GM18909 (cell line): ENCODE data around the gene DOCK1.
"Not testable (repeated sequence)": the region's sequence is repeated elsewhere in the genome, so short reads cannot be mapped to it uniquely, and the experiment has no call there.

ENCODE experiments used
- ATAC-seq: cut with Tn5 transposase; IDR thresholded peaks from one replicate; pipeline ENCODE4 v1.9.1; 2021; ENCODE audit warnings: mild to moderate bottlenecking; ENCODE audit not compliant: unreplicated experiment, poor library complexity

DOCK1 gene

DNA sequence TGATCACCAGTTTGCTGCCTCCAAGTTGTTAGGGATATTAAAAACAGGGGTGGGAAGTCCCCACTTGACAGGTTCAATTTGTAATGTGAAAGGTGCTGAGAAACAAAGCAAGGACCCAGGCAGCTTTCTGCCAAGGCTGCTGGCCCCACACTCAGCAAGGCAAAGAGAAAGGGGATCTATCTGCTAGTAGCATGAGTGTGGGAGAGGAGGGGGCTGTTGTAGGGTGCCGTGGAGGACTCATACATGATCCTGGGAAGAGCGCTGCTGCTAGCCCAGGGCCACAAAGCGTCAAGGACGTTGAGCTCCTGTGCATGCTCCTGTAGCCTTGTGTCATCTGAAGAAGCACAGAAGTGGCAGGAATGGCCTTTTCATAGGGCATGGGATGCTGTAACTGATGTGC lies 387.7 kb downstream of the DOCK1 start:
- ATAC-seq, result no peak

DNA sequence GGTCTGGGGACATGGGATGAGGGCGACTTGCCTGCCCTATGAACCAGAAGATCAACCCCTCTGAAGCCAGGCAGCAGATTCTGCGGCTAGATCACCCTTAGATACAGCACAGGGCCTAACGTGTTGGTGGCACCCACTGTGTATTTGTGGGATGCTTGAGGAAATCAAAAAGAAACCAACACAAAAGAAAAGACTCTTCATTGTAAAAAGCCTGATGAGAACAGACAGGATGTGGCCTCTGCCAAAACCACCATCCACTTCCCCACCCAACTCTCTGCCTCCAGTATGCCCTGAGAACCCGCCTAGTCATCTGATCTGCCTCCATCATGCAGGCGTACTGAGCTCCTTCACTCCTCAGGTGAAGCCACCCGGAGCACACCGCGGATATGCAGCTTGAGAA lies 388.4 kb downstream of the DOCK1 start:
- ATAC-seq, result no peak

DNA sequence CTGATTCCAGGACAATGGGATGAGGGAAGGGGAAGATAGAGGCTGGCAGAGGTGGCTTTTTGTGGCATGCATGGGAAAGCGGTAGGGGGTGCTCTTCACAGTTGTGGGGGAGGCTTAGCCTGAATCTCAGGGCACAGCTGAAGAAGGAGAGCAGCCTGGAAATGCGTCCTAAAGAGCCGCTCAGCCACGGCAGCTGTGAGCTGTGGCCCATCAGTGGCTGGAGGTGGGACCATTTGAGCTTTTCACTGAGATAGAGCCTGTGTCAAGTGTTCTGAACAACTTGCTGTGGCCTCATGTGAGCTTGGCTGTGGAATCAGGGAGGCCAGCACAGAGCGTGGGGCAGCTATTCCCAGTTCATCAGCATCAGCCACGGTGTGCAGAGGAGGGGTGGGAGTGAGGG lies 391.5 kb downstream of the DOCK1 start:
- no peak for ATAC-seq

DNA sequence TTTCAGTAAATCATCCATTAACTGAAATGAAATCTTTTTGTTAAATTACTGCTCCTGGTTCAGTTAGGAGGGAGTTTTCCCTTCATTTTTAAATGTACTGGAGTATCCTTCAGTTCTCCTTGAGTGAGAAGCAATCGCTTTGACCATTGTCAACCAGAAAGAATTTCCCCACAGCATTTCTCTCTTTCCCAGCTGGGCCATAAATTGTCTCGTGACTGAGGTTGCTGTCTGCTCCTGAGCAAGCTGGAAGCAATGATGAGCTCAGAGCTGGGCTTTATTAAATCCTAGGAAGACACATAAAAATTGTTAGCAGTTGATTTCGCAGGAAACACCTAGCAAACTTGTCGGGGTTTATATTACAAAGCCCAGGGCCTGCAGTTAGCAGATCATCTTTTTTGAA lies 393.2 kb downstream of the DOCK1 start:
- ATAC-seq, result no peak

DNA sequence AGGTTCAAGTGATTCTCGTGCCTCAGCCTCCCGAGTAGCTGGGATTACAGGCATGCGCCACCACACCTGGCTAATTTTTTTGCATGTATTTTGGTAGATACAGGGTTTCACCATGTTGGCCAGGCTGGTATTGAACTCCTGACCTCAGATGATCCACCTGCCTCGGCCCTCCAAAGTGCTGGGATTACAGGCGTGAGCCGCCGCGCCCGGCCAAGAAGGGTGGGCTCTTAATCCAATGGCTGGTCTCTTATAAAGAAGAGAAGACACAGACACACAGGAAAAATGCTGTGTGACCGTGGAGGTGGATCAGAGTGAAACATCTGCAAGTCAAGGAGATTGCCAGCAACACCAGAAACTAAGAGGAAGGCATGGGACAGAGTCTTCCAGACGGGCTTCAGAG lies 394.0 kb downstream of the DOCK1 start:
- ATAC-seq, result not testable (repeated sequence)

DNA sequence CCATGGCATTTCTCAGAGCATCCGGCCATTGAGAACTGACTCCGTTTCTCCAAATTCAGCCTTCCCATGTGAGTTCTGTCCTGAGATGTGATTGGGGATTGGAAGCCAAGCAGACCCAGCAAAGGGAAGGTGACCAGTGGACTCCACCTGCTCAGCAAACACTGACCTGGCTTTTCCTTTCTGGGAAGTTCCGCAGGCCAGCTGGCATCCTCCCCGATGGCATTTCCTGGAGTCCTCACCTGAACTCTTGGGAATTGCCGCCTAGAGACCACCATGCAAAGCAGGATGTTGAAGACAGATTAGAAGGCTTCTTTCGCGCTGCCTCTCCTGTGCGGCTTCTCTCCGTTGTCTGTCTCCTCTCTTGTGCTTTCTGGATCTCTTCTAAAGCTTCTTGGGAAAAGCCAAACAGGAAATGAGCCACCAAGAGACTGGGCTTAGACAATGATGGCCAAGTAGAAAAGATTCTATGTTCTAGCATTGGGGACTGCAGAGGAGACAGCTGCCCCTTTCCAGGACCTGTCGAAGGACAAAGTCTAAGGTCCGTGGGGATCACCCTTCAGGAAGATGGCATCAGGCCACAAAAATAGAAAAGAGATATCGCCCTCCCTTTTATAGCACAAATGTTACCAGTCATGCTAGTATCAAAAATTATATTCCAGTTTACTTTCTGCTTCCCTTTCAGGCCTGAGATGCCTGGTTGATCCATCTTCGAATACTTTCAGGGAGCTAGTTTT lies 394.9 kb downstream of the DOCK1 start:
- no peak for ATAC-seq

DNA sequence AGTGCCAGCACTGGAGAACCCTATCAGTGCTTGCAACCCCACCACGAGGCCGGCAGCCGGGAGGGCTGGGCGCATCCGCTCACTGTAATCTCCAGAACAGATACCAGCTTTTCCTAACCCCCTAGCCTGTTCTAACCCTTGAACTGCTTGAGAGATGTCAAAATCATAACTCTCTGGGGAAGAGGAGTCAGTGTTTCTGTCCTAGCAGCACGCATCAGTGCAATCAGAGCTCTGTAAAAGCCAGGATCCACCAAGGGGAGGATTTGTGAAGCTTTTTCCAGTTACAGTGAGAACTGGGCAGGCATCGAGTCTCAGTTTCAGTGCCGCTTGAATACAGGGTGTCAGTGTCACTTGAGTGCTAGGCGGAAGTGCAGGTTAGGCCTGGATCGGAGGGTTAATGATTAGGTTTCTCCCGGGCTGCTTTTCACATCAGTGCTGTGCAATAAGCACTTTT lies 395.7 kb downstream of the DOCK1 start:
- no peak for ATAC-seq

DNA sequence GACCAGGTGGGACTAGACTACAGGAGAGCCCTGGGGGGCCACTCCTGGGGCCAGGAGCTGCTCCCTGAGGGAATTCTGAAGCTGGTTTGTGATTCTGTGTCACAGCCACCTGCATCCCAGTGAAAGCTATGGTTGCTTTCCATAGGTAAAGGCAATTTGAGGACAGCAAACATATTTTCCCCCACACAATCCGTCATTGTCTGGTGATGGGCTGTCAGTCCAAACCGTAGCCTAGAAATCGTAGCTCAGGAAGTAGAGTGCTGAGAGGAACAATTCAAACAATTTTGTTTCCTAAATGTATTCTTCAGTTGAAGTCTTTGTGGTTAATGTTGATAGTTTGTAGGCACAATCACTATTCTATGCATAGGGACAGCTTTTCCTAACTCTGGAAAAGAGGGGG lies 397.1 kb downstream of the DOCK1 start:
- no peak for ATAC-seq

DNA sequence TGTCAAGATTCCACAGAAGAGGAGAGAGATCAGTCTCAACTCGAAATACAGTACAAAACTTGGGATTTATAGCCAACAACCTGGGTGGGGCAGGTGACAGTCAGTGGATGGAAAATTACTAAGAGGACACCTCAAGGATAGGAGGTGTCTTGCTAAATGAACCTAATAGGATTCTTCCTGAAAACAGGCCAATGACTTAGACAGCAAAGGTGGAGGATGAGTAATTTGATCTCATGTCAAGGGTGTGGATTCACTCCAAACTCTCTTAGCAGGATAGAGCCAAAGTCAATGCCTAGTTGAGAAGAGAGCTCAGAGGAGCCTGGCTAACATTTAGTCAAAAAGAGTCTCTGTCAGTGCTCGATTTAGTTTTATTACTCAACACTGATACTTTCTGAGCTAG lies 397.9 kb downstream of the DOCK1 start:
- no peak for ATAC-seq

DNA sequence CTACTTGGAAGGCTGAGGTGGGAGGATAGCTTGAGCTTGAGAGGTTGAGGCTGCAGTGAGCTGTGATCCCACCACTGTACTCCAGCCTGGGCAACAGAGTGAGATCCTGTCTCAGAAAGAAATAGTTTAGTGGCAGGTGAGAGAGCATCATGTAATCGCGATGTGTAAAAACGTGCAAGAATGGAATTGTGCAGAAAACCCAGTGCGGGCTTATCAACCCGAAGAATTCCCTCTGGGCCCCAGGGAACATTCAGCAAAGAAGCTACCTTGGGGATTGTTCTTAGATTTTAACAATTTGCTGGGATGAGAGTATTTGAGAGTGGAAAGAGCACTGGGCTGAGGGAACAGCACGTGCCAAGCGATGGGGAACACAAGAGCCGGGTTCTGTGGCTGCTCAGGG lies 398.5 kb downstream of the DOCK1 start:
- ATAC-seq, result no peak

DNA sequence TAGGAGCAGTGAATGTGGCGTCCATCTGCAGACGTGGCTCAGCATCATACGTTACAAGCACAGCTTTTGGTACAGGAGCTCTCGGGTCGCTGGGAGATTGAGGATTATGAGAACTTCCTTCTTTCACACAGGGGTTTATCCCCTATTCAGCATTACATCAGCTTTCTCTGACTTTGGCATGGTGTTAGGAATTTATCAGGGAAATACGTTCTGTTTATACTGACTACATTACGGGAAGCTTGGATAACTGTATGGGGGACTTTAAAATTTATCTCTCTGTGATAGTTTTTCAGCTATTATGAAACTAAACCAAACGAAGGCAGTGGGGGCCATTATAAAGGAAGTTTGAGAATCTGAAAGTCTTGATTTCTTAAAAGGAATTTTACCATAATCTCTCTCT lies 401.3 kb downstream of the DOCK1 start:
- no peak for ATAC-seq

DNA sequence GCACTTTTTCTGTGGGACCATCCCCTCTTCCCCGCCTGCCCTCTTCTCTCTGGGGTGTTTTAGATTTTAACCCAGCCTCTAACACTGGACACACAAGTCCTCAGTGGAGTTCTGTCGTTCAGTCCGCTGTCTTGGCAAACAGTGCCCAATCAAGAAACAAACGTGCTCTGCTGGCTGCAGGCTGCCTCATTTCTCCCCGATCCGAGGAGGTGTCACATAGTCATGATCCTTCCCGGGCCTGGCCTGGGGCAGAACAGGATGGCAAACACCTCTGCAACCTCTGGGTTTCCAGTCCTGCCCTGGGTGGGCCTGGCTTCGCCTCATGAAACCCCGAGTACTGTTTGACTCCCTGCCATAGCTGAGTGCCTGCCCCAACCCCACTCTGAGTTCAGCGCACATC lies 402.1 kb downstream of the DOCK1 start:
- no peak for ATAC-seq

DNA sequence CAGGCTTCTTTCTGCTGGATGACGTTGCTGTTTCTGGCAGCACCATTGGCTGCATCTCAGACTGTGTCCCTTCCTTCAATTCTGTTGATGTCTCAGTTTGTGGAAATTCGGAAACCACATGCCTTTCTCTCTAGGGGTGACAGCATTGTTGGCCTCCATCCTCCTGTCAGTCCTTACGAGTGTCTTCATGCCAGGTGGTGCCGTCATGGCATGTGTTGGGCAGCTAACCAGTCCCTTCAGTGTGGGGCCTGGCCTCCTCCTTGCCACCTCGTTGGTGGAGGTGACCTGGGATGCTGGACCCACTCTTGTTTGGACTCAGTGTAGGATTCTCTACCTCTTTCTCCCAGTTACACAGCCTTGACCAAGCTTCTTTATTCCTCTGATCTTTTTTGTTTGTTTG lies 402.8 kb downstream of the DOCK1 start:
- ATAC-seq, result no peak

DNA sequence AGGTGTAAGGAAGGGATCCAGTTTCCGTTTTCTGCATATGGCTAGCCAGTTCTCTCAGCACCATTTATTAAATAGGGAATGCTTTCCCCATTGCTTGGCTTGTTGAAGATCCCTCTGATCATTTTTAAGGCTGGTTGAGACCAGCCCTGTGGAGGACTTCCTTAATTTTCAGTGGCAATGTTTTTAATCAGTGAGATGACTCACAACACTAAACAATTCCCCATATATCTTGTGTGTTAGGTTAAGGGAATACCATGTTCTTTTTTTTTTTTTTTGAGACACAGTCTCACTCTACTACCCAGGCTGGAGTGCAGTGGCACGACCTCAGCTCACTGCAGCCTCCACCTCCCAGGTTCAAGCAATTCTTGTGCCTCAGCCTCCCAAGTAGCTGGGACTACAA lies 404.4 kb downstream of the DOCK1 start:
- not testable (repeated sequence) for ATAC-seq

DNA sequence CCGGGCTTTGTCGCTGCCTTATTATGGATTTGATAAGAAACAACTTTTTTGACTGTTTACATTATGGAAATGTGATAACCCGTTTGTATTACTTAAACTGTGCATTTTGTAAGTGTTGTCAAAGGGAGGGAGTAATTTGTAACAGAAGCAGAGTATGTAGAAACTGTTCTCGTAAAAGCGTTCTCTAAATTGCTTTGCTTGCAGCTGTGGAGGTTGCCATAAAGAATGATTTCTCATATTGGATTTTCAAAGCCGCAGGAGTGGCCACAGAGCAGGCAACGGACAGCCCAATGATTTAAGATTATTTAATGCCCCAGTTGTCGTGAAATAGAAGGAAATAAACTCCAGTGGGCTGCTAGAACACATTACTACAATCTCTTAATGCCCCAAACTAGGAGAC lies 405.2 kb downstream of the DOCK1 start:
- no peak for ATAC-seq

DNA sequence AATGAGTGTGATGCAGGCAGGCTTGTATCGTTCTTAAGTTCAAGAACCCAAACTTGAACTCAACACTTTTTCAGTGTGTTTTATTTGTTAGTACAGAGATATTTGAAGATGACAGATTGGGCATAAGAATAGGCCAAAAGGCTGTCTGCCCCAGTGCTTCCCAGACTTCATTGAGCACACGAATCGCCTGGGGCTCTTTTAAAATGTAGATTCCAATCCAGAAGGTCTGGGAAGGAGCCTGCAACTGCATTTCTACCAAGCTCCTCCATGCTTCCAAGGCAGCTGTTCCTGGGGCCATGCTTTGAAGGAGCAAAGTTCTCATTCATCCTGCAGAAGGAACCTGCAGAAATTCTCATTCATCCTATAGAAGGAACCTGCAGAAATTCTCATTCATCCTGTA lies 405.7 kb downstream of the DOCK1 start:
- no peak for ATAC-seq

DNA sequence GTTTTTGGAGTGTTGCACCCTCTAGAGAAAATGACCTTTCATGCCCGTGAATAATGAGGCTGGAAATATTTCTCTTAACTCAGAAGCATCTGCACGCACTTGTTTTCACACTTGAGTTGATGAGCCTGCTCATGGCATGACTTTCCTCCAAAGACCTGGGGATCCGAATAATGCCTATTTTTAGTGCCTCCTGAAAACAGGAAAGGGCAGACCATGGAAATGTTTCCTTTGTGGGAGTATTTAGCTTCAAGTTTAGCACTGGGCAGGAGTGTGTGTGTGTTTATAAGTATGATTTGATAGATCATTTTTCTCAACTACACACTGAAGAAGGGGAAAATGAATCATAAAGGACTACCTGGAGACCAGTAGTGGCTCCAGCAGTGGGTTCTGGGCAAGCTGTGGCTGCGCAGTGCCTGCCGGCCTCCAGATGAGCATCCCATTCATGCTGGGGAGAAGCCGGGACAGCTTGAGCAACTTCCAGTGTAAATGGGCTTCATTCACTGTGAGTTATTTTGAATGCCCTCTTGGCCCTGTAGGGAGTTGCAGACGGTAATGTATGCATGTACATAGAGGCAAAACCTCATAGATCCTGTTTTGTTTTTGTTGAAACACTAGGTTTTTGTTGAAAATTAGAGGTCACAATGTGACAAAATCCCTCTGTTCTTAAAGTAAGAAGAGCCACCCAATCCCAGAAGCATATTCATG lies 408.9 kb downstream of the DOCK1 start:
- ATAC-seq, result no peak

DNA sequence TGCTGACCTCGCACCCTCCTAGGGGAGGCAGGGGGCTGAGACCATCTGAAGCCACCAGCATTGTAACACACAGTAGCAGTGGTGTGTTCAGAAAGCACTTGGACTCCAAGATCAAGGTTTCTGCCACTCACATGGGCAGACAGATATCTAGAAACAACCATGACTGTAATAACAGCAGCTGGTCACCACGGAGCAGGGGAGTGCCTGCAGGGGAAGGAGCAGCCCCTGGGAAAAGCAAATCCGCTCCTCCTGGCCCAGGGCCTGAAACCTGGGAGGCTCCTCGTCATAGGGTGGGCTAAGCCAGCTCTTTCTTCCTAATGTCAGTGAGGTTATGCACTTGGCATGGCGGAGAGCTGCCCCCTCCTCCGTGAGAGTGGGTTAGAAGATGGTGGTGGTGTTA lies 409.6 kb downstream of the DOCK1 start:
- ATAC-seq, result no peak

DNA sequence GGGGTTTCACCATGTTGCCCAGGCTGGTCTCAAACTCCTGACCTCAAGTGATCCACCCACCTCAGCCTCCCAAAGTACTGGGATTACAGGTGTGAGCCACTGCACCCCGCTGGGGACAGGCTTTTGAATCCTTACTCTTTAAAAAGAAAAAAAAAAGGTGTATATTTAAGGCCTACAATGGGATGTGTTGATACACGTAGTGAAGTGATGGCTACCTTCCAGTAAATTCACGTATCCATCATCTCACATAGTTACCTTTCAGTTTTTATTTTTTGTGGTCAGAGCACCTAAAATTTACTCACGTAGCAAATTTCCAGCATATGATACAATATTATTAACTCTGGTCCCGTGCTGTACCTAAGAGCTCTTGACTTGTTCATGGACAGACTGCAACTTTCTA lies 410.7 kb downstream of the DOCK1 start:
- ATAC-seq, result no peak

DNA sequence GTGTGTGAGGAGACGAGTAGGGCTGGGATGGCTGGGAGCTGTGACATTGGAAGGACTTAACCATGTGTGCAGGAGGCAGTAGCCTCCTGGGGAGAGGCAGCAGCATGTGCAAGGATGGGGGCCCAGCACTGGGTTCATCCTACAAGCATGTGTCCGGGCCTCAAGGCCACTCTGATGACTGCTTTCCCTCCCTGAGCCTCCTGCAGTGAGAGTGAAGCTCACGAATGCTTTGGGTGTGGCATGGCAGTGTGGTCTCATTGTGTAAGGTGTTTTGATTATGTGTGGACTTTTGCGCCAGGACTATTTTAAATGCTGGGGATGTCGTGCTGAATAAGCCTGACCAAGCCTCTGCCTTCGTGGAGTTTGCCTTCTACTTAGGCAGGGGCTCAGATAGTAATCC lies 413.2 kb downstream of the DOCK1 start:
- no peak for ATAC-seq

DNA sequence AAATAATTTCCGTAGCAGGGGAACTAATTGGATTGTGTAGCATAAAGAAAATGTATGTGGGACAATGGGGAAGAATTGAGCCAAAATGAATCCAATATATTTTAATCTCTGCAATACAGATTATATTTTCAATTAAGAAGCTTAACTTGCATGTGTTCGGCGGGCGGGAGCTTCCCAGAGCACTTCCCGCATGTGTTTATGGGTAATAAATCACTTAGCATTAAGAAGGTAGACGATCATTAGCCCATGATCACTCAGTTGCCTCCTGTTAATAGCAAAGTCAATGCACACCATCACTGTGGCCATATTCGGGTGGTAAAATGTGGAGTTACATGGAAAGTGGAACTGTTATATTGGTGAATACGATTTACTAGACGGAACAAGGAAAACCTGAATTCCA lies 414.0 kb downstream of the DOCK1 start:
- ATAC-seq, result no peak

DNA sequence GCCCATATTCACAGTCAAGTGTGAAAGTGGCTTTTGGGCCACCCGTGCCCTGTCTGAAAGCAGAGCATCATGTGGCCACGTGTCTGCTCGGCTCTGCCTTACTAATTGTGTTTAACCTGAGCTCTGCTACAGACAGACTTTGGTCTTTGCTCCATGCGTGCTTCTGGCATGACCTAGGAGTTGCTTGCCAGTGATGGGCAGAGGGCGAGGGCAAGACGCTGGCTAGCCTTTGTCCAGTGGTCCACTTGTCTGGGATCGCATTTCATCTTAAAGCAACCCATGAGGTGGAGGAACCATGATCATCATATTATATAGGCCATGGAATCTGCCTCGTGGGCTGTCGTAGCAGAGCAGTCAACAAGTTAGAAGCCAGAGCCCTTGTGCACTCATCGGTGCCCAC lies 414.5 kb downstream of the DOCK1 start:
- no peak for ATAC-seq
